MM.1S (cell line): ENCODE measurements around the gene ELP5.

Experiments
- DNase-seq: peaks from one replicate; pipeline ENCODE4 v3.0.0-alpha.2; 2015
- H2AFZ ChIP-seq: fragments of 300-600 bp; sonication (generic); 2 replicates; pipeline ENCODE4 v1.6.0; 2016; ENCODE audit warnings: antibody characterized with exemption, low read length
- H3F3A ChIP-seq: fragments of 300-600 bp; sonication (generic); 2 replicates; pipeline ENCODE4 v1.6.1; 2016; ENCODE audit warnings: mild to moderate bottlenecking, antibody characterized with exemption, low read length, moderate library complexity, mixed read lengths; ENCODE audit not compliant: insufficient read depth
- H3K27ac ChIP-seq: fragments of 300-600 bp; sonication (generic); 2 replicates; pipeline ENCODE4 v1.5.1; 2016; ENCODE audit warnings: mild to moderate bottlenecking, low read length
- H3K27me3 ChIP-seq: fragments of 300-600 bp; sonication (generic); replicated peaks from 2 replicates; pipeline ENCODE4 v1.6.0; 2016; ENCODE audit warnings: low read length; ENCODE audit not compliant: insufficient read depth
- H3K36me3 ChIP-seq: fragments of 300-600 bp; sonication (generic); replicated peaks from 2 replicates; pipeline ENCODE4 v1.6.1; 2016; ENCODE audit warnings: mild to moderate bottlenecking, low read length, mixed read lengths; ENCODE audit not compliant: insufficient read depth
- H3K4me1 ChIP-seq: fragments of 300-600 bp; sonication (generic); 2 replicates; pipeline ENCODE4 v1.6.1; 2016; ENCODE audit warnings: low read length, mixed read lengths
- H3K4me2 ChIP-seq: fragments of 300-600 bp; sonication (generic); 2 replicates; pipeline ENCODE4 v1.6.0; 2016; ENCODE audit warnings: low read depth, low read length
- H3K4me3 ChIP-seq: fragments of 300-600 bp; sonication (generic); 2 replicates; pipeline ENCODE4 v1.5.1; 2016; ENCODE audit warnings: low read length, mixed read lengths
- H3K79me2 ChIP-seq: fragments of 300-600 bp; sonication (generic); 2 replicates; pipeline ENCODE4 v1.6.1; 2016; ENCODE audit warnings: mixed run types, low read length, mixed read lengths
- H3K9ac ChIP-seq: fragments of 300-600 bp; sonication (generic); 2 replicates; pipeline ENCODE4 v1.6.1; 2016; ENCODE audit warnings: low read length, mixed read lengths
- H3K9me2 ChIP-seq: fragments of 300-600 bp; sonication (generic); replicated peaks from 2 replicates; pipeline ENCODE4 v1.6.1; 2016; ENCODE audit warnings: mild to moderate bottlenecking, low read length, mixed read lengths; ENCODE audit not compliant: insufficient read depth
- H3K9me3 ChIP-seq: fragments of 300-600 bp; sonication (generic); replicated peaks from 2 replicates; pipeline ENCODE4 v1.6.1; 2016; ENCODE audit warnings: mild to moderate bottlenecking, low read length, mixed read lengths; ENCODE audit not compliant: insufficient read depth
- H4K20me1 ChIP-seq: fragments of 300-600 bp; sonication (generic); 2 replicates; pipeline ENCODE4 v1.6.1; 2016; ENCODE audit warnings: mild to moderate bottlenecking, low read length, moderate library complexity, mixed read lengths; ENCODE audit not compliant: insufficient read depth
- CTCF ChIP-seq: fragments of 300-600 bp; sonication (generic); IDR thresholded peaks from 2 replicates; pipeline ENCODE4 v1.5.1; 2016; ENCODE audit warnings: antibody characterized with exemption, low read length, mixed read lengths
- EZH2 ChIP-seq: fragments of 300-600 bp; sonication (generic); optimal IDR thresholded peaks from 2 replicates; pipeline ENCODE3; 2017; ENCODE audit warnings: low read depth, mild to moderate bottlenecking, antibody characterized with exemption, low read length, mixed read lengths
- EZH2phosphoT487 ChIP-seq: fragments of 300-600 bp; sonication (generic); IDR thresholded peaks from 2 replicates; pipeline ENCODE4 v1.6.1; 2018; ENCODE audit warnings: antibody characterized with exemption, low read length

The ELP5 gene

GRCh38 chr17:7215652-7216180, 36.3 kb upstream of the ELP5 start:
- H3K4me1 ChIP-seq, result peaks cover 18% of the 10 kb centered on the region
- peaks cover 43% of the 10 kb centered on the region for H3K27me3 ChIP-seq
- no peak overlapping the region for H3K4me2 ChIP-seq
- H3K9ac ChIP-seq, result no peak overlapping the region
- no peaks in the 10 kb centered on the region for H3K9me2 ChIP-seq
- no peak overlapping the region for H3K27ac ChIP-seq
- no peak overlapping the region for H2AFZ ChIP-seq
- no peaks in the 10 kb centered on the region for H3F3A ChIP-seq
- TF ChIP-seq EZH2phosphoT487, result no peak
- TF ChIP-seq EZH2, result no peak
- no peak for TF ChIP-seq CTCF
- peaks cover 14% of the 10 kb centered on the region for H3K79me2 ChIP-seq
- H3K9me3 ChIP-seq, result no peaks in the 10 kb centered on the region
- no peaks in the 10 kb centered on the region for H3K36me3 ChIP-seq
- DNase-seq, result no peak
- no peaks in the 10 kb centered on the region for H4K20me1 ChIP-seq
- H3K4me3 ChIP-seq, result no peak overlapping the region

GRCh38 chr17:7216242-7217112, 35.5 kb upstream of the ELP5 start:
- Histone ChIP-seq H3K4me2 (no peak overlapping the region), H3K9me3 (no peaks in the 10 kb centered on the region), H3K4me3 (no peak overlapping the region), H3K79me2 (peaks cover 22% of the 10 kb centered on the region), H3K27me3 (peaks cover 37% of the 10 kb centered on the region), H3K27ac (no peak overlapping the region), H3K9me2 (no peaks in the 10 kb centered on the region), H3K4me1 (peaks cover 24% of the 10 kb centered on the region), H3F3A (no peaks in the 10 kb centered on the region), H2AFZ (no peak overlapping the region), H4K20me1 (no peaks in the 10 kb centered on the region), H3K36me3 (no peaks in the 10 kb centered on the region), H3K9ac (no peak overlapping the region)
- no peak for TF ChIP-seq EZH2
- no peak for TF ChIP-seq EZH2phosphoT487
- TF ChIP-seq CTCF, result no peak
- no peak for DNase-seq

- Histone ChIP-seq H3K9me3 (no peaks in the 10 kb centered on the region), H3K4me2 (no peak overlapping the region), H3K27ac (no peak overlapping the region), H2AFZ (no peak overlapping the region), H3K4me3 (no peak overlapping the region), H3K36me3 (no peaks in the 10 kb centered on the region), H3K27me3 (peaks cover 31% of the 10 kb centered on the region), H3K9ac (no peak overlapping the region), H3K79me2 (peaks cover 29% of the 10 kb centered on the region), H4K20me1 (no peaks in the 10 kb centered on the region), H3K4me1 (peaks cover 24% of the 10 kb centered on the region), H3F3A (no peaks in the 10 kb centered on the region), H3K9me2 (no peaks in the 10 kb centered on the region)
- TF ChIP-seq CTCF (no peak), EZH2 (no peak), EZH2phosphoT487 (no peak)
- DNase-seq, result no peak
These were observed 34.7 kb upstream of the ELP5 start for GRCh38 chr17:7217113-7217987.
